DMS114 treated with DMSO at 0.1 percent for 48 hours (cell line): ENCODE measurements around the gene TAF3.
"Not testable (repeated sequence)": the region's sequence is repeated elsewhere in the genome, so short reads cannot be mapped to it uniquely, and the experiment has no call there.

Experiments
- DNase-seq: peaks from one replicate; lab custom pipeline; 2025; ENCODE audit not compliant: unreplicated experiment; lab: John Stamatoyannopoulos, UW

The TAF3 gene

DNA sequence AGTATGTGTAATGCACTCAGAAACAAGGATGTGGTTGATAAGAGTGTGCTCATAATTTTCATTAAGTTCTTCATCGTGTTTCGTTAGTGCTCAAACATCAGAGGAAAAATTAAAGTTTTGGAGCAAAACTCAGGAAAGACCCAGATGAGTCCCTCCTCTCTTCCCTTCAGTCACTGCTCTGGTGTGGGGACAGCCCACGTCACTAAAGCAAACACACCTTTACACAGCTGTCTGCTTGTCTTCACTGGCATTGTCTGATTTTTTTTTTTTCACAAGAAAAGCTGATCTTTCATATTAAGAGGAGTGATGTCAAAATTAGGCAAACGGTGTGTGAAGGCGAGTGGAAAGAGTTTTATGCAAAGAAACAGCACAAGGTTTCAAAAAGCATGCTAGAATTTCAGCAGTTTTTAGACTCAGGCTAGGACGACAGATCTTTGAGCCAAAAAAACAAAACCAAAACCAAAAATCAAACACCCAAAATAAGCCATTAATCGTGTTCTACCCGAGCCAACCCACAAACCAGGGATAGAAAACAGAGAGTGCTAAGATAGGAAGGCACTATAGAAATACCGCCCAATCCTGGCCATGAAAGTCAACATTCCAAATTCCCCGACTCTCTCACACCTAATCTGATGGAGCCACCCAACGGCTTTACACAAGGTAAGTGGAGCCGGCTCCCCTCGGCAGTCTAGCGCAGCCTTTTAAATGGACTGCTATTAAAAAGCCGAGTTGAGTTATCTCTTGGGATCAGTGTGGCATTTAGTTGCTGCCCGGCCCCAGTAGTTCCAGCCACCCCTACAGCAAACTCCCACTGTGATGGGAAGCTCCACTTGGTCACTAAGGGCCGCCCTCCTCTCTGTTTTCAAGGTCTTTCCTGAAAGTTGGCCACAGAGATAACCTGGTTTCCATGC lies 208.3 kb downstream of the TAF3 start:
- no peak for DNase-seq

DNA sequence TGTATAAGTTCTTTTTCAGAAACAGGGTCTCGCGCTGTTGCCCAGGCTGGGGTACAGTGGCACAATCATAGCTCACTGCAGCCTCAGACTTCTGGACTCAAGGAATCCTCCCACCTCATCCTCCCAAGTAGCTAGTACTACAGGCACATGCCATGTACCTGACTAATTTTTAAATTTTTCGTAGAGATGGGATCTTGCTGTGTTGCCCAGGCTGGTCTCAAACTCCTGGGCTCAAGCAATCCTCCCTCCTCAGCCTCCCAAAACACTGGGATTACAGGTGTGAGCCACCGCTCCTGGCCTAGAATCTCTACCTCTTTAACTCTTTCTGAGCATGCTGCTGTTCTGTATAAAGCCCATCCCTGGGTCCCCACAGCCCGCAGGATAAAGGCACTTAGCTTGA lies 212.9 kb downstream of the TAF3 start:
- not testable (repeated sequence) for DNase-seq

GRCh38 chr10:8032558-8032957 lies 214.3 kb downstream of the TAF3 start:
- DNase-seq, result no peak

DNA sequence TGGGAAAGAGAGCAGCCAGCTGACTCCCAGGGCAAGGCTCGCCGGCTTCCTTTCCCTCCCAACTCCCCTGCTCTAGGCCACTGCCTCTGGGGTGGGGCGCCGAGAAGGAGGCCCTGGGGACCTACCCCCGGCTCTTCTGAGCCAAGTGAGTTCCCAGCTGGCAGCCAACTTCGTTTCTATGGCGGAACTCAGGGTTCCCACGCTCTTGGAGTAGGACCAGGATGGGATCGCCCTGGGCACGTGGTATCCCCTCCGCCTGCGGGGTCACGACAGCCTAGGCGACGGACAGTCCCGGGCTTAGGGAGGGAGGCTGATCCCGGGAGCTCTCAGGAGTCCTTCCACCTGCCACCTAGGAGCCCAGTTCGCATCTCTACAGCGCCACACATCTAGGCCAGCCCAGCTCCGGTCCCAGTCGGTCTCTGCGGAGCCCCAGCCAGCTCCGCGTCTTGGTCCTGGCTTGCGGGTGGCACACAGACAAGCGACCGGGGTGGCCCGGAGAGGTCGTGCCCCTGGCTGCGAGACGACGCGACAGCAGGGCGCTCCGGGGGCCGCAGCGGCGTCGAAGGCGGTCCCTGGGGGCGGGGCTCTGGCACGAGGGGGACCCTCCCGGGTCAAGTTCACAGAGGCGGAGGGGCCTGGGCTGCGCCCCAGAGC lies 215.6 kb downstream of the TAF3 start:
- DNase-seq, result no peak

DNA sequence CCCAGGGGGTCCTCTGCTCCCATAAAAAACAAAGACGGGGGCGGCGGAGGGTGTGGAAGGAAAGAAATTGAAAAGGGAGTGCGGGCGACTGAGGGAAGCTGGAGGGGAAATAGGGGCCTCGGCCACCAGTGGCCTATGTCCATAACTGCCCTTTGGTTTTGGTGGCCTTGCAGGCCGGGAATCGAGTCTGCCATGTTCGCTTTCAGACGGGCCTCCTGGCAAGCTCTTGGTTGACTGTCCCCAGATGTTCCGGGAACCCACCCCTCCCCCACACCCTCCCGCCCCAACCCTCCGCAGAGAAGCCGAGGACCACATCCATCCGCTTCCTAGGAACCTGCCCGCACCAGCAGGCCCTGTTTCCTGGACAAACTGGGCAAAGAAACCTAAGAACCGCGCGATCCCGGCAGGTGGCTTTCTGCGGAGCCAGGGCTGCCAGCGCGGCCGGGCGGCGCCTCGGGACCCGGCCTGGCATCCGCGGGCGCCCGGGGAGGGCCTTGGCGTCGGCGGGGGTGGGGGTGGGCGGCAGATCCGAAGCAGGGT lies 216.2 kb downstream of the TAF3 start:
- DNase-seq, result no peak

- no peak for DNase-seq
These were observed 216.8 kb downstream of the TAF3 start for GRCh38 chr10:8035006-8035640.

- DNase-seq, result no peak
These were observed 217.6 kb downstream of the TAF3 start for GRCh38 chr10:8035641-8036470.

DNA sequence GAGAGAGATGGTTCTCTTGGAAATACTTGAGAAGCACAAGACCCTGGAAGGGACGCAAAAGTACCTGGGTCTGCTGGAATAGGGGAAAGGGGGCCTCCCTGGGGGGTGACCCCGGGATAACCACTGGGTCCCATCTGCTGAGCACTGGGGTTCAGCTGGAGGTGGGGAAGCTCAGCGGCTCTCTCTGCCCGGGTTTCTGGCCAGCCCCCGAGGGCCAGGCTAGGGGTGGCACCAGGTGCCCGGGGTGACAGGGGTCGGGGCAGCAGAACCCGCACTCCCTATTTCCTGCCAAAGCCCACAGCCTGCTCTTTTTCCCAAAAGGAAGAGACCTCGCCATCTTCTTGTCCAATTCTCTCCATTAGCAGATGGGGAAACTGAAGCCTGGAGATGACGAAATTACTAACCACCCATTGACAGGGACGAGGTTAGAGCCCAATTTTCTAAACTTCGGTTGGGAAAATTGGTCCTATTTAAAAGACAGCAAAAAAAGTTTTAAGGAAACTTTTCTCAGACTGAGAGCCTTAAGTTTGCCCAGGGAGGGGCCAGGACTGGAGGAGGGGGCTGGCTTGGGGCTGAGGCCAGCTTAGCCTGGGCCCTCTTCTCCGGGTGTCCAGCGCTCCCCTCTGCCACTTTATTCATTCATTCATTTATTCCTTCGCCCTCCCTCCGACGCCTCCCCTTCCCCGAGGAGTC lies 218.3 kb downstream of the TAF3 start:
- no peak for DNase-seq

DNA sequence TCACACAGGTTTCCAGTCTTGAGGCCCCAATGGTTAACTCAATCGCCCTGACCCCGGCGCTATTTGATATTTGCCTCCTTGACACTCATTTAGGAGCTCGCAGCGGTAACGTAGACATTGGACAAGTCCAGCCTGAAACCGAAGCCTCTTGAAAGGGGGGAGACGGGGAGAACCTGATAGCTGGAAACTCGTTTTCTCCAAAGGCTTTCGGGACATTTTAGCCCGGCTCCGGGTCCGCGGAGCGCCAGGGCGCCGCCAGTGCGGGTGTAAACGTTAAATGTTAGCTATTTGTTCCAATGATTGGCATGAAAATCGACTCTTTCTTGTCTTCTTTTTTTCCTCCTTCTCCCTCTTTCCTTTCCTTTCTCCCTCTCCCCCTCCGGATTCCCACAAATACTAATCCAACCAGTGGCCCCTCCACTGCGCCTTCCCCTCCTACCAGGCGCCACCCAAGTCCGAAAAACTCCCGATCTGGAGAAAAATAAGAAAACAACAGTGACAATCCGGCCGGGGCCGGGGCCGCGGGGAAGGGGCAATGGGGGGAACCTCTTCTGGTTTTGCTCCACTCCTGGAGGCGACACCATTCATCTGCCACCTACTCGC lies 219.0 kb downstream of the TAF3 start:
- DNase-seq, result no peak

DNA sequence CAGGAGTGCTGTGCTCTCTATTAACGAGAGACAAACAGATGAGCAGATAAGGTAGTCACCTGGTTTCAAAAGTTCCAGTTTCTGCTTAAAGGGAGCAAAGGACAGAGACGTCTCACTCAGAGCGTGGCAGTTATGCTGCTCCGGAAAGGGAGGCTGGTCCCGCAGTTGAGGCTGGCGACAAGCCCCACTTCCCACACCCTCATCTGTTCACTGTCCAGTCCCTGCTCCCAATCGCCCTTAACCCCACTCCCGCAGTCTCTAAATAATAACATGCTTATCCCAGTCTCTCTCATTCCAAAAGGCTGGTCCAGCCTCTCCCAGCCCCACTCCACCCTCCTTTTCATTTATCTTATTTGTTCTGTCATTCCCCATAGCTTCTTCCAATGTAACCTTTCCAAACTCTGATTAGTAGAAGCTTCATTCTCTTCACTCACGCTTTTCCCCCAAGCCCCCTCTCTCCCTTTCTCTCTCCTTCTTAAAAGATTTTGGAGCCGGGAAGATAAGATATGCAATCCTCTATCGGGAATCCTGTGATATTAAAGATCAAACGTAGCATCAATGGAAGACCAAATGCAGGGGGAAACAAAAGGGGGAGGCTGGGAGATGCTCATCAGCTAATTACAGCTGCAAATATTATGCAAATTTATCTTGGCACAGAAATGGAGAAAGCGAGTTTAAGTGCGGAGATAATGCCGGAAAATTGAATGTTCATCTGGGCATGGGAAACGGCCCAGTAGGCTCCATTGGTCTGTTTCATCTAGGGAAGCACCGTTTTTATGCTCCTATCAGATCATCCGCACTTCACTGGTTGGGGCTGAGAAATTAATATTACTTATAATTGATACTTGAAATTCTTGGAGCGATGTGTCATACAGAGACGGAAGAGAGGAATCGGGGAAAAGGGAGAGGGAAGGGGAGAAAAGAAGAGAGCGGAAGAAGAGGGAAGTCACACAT lies 219.9 kb downstream of the TAF3 start:
- DNase-seq, result no peak

GRCh38 chr10:8039321-8039881 lies 221.1 kb downstream of the TAF3 start:
- peak; percentile 37 for DNase-seq

GRCh38 chr10:8040651-8041050 lies 222.3 kb downstream of the TAF3 start:
- no peak for DNase-seq

DNA sequence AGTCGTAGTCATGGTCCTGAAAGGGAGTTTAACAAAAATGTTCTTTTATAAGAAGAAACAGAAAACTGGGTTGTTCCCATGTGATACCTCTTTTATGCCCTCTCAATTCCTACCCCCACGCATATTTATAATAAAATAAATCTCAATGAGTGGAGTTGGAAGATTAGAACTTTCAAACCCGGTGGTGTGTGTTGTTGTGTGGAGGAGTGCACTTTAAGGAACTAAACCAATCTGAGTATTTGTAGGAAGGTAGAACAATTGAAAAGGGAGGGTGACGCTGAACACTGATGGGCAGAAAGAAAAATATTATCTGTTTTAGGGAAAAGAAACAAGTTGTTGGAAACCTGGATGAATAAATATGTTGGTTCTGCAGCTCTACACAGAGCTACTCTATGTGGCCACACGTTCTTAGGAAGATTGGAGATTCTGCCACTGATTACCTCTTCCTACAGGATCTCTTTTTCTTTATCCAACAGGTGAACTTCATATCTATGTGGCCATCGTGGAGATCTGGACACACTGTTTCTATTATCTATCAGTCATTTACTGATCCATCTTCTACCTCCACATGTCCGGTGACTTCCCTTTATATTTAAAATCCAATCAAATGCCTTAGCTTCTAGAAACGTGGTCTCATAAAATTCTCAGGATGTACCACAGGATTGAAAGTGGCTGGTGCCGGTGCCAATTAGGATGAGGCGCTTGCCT lies 223.1 kb downstream of the TAF3 start:
- DNase-seq, result no peak

DNA sequence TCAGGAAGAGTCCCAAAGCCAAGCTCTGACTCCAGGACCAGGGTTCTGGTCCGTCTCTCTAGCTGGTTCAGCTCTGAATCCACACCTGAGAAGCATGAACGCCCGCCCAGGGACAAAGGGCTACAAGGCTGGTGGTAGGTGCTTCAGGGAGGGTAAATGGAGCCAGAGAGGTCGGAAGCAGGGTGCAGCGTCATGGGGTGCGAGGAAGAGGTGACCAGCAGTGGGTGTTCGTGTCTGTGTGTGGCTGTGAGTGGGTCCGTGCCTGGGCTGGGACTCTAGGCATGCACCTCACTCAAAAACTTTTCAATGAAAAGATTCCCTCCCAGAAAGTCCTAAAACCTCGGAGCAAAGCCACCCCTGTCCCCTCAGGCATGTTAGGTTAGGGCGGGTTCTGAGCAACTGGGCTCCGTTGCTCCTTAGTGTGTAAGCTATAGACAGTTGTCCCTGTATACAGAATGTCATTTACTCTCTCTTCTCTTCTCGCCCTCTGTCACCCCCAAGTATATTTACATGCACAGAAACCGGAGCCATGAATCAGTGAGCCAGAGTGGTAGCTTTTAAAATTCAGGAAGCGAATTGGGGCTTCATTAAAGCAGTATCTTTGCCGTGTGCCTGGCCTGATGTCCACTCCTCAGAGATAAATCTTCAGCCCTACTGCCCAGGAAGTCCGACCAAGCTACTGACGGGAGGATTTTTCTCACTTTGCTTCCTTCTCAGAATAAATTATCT lies 223.9 kb downstream of the TAF3 start:
- no peak for DNase-seq

DNA sequence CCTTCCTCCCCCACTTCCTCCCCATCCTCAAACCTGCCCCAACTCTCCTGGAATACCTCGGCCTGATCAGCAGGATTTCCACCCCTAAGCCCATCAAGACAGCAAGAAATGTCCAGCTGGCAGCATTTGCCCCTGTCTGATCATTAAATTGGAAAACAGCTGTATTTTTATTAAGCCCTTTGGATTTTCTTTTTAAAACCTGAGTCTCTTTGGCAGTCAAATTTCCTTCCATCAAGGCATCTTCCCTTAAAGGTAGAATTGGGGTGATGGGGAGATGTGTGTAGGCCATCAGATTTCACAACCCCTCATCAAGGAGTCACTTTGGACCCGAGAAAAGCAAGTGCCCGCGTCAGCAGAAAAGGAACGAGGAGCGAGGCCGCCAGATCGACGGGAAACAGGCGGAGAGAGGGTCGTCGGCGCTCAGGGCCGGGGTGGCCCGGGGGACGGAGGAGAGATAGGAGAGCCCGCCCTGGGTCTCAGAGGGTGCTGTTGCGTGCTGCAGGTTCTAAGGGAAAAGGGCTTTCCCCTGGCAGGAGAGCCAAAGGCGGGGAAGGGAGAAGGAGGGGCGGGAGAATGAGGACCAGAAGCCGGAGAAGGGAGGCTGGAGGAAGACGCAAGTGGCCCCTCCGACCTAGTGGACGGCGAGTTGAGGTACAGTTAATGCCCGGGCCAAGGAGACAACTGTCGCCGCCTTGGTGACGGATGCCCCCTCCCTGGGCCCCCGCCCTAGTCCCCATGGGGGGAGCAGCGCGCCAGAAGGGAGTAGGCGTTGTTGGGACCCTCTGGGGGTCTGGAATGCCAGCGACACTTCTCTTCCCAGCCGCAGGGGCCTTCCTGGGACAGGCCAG lies 224.6 kb downstream of the TAF3 start:
- no peak for DNase-seq
